ENCODE results near the gene ARPC5. TPM values are rescaled to one million over a fixed set of nuclear protein-coding genes. Genes with fewer than 3 reads are reported as not detected.
"Not testable (repeated sequence)": the region's sequence is repeated elsewhere in the genome, so short reads cannot be mapped to it uniquely, and the experiment has no call there.

Gene ARPC5
- total RNA-seq, 1 donor from 2014 or later = 68.0 TPM

- DNase-seq (ENCODE audit: low spot score, unreplicated experiment) = no peak
- no peak for TF ChIP-seq CTCF (IDR thresholded peaks at IDR 0.05; ENCODE audit: unreplicated experiment)
- peak overlapping the region; percentile 9 for H3K27ac Mint-ChIP-seq
- peaks cover 2% of the 10 kb centered on the region for H3K27me3 Mint-ChIP-seq
- H3K4me3 Mint-ChIP-seq (ENCODE audit: low read depth) = peak overlapping the region; percentile 100
- peaks cover 30% of the 10 kb centered on the region for H3K4me1 Mint-ChIP-seq (ENCODE audit: low read depth)
- peaks cover 13% of the 10 kb centered on the region for H3K36me3 Mint-ChIP-seq (ENCODE audit: insufficient read depth)
- no peaks in the 10 kb centered on the region for H3K9me3 Mint-ChIP-seq (ENCODE audit: low read depth)
These were observed 2.6 kb downstream of the ARPC5 start for GRCh38 chr1:183632964-183633363.

- H3K9me3 Mint-ChIP-seq (ENCODE audit: low read depth) = no peaks in the 10 kb centered on the region
- TF ChIP-seq CTCF (IDR thresholded peaks at IDR 0.05; ENCODE audit: unreplicated experiment) = no peak
- no peak overlapping the region for H3K4me3 Mint-ChIP-seq (ENCODE audit: low read depth)
- H3K27ac Mint-ChIP-seq = no peak overlapping the region
- H3K27me3 Mint-ChIP-seq = peaks cover under 1% of the 10 kb centered on the region
- H3K4me1 Mint-ChIP-seq (ENCODE audit: low read depth) = peaks cover 30% of the 10 kb centered on the region
- peaks cover 13% of the 10 kb centered on the region for H3K36me3 Mint-ChIP-seq (ENCODE audit: insufficient read depth)
- no peak for DNase-seq (ENCODE audit: low spot score, unreplicated experiment)
These were observed 3.5 kb downstream of the ARPC5 start for GRCh38 chr1:183632114-183632513.

GRCh38 chr1:183630748-183631147, 4.8 kb downstream of the ARPC5 start:
- no peak overlapping the region for H3K4me3 Mint-ChIP-seq (ENCODE audit: low read depth)
- H3K27ac Mint-ChIP-seq = no peak overlapping the region
- no peaks in the 10 kb centered on the region for H3K27me3 Mint-ChIP-seq
- no peak for TF ChIP-seq CTCF (IDR thresholded peaks at IDR 0.05; ENCODE audit: unreplicated experiment)
- no peak for DNase-seq (ENCODE audit: low spot score, unreplicated experiment)
- peaks cover 13% of the 10 kb centered on the region for H3K36me3 Mint-ChIP-seq (ENCODE audit: insufficient read depth)
- peaks cover 23% of the 10 kb centered on the region for H3K4me1 Mint-ChIP-seq (ENCODE audit: low read depth)
- H3K9me3 Mint-ChIP-seq (ENCODE audit: low read depth) = no peaks in the 10 kb centered on the region

GRCh38 chr1:183628537-183628936, 7.0 kb downstream of the ARPC5 start:
- H3K27ac Mint-ChIP-seq = no peak overlapping the region
- H3K36me3 Mint-ChIP-seq (ENCODE audit: insufficient read depth) = peaks cover 13% of the 10 kb centered on the region
- no peak for TF ChIP-seq CTCF (IDR thresholded peaks at IDR 0.05; ENCODE audit: unreplicated experiment)
- H3K4me1 Mint-ChIP-seq (ENCODE audit: low read depth) = peaks cover 11% of the 10 kb centered on the region
- no peak overlapping the region for H3K4me3 Mint-ChIP-seq (ENCODE audit: low read depth)
- H3K27me3 Mint-ChIP-seq = no peaks in the 10 kb centered on the region
- no peak for DNase-seq (ENCODE audit: low spot score, unreplicated experiment)
- H3K9me3 Mint-ChIP-seq (ENCODE audit: low read depth) = no peaks in the 10 kb centered on the region

- not testable (repeated sequence) for H3K27ac Mint-ChIP-seq; H3K4me1 Mint-ChIP-seq (ENCODE audit: low read depth); H3K9me3 Mint-ChIP-seq (ENCODE audit: low read depth); H3K4me3 Mint-ChIP-seq (ENCODE audit: low read depth); H3K27me3 Mint-ChIP-seq; DNase-seq (ENCODE audit: low spot score, unreplicated experiment)
- H3K36me3 Mint-ChIP-seq (ENCODE audit: insufficient read depth) = peaks cover 15% of the 10 kb centered on the region
These were observed 9.3 kb downstream of the ARPC5 start for GRCh38 chr1:183626236-183626635.

- peak; percentile 11 for DNase-seq (ENCODE audit: low spot score, unreplicated experiment)
- Mint-ChIP-seq H3K36me3 (ENCODE audit: insufficient read depth) (peaks cover 4% of the 10 kb centered on the region), H3K9me3 (ENCODE audit: low read depth) (no peaks in the 10 kb centered on the region), H3K27me3 (no peaks in the 10 kb centered on the region), H3K27ac (no peak overlapping the region), H3K4me3 (ENCODE audit: low read depth) (no peak overlapping the region), H3K4me1 (ENCODE audit: low read depth) (no peaks in the 10 kb centered on the region)
- peak; percentile 74 for TF ChIP-seq CTCF (IDR thresholded peaks at IDR 0.05; ENCODE audit: unreplicated experiment)
These were observed 12.4 kb downstream of the ARPC5 start for GRCh38 chr1:183622884-183623785.

All from progenitor cell of endocrine pancreas (in vitro differentiated cells).